ENCODE results near the gene HDAC7. TPM values are rescaled to one million over a fixed set of nuclear protein-coding genes. Genes with fewer than 3 reads are reported as not detected.

Gene HDAC7
- total and polyA plus RNA-seq, 2 experiments from 2014 or later, result 41.3 to 60.1 TPM

- DNase-seq (ENCODE audit: low spot score) (no peak), ATAC-seq (no peak)
- Mint-ChIP-seq H3K9me3 (no peaks in the 10 kb centered on the region), H3K27me3 (ENCODE audit: insufficient read depth, low read depth, poor library complexity) (peaks cover 11% of the 10 kb centered on the region), H3K4me3 (no peak overlapping the region), H3K36me3 (ENCODE audit: low read depth) (peaks cover 80% of the 10 kb centered on the region), H3K27ac (no peak overlapping the region), H3K4me1 (no peaks in the 10 kb centered on the region; the same call in 2 of the 3 replicates)
- Histone ChIP-seq H3F3A (replicated peaks; ENCODE audit: low read depth) (no peaks in the 10 kb centered on the region), H3K4me2 (no peak overlapping the region), H2AFZ (no peak overlapping the region), H3K27me3 (ENCODE audit: insufficient read depth) (no peaks in the 10 kb centered on the region), H3K4me1 (ENCODE audit: insufficient read depth) (no peaks in the 10 kb centered on the region), H3K4me3 (no peak overlapping the region), H3K36me3 (ENCODE audit: insufficient read depth) (peaks cover 12% of the 10 kb centered on the region; the same call in 1 of the 2 replicates), H3K79me2 (replicated peaks; ENCODE audit: insufficient read depth) (no peaks in the 10 kb centered on the region), H3K27ac (ENCODE audit: low read depth) (no peak overlapping the region), H4K20me1 (replicated peaks; ENCODE audit: insufficient read depth) (peaks cover 6% of the 10 kb centered on the region; the same call in 1 of the 2 replicates), H3K9me2 (ENCODE audit: insufficient read depth) (no peaks in the 10 kb centered on the region)
- TF ChIP-seq CTCF (conservative IDR thresholded peaks at IDR 0.05; ENCODE audit: low read depth in 2 of 2) (no peak), EZH2 (IDR thresholded peaks at IDR 0.05; ENCODE audit: low read depth, unreplicated experiment) (no peak), NANOG (IDR thresholded peaks at IDR 0.05; ENCODE audit: borderline replicate concordance) (no peak), EZH2phosphoT487 (IDR thresholded peaks at IDR 0.05; ENCODE audit: unreplicated experiment) (no peak), ZNF331 (CRISPR knock-in tag; IDR thresholded peaks at IDR 0.05; ENCODE audit: low read depth) (no peak), CREB1 (CRISPR knock-in tag; IDR thresholded peaks at IDR 0.05; ENCODE audit: low read depth) (no peak)
These were observed 31.9 kb downstream of the HDAC7 start for GRCh38 chr12:47787596-47788319.

GRCh38 chr12:47786662-47787280, 32.9 kb downstream of the HDAC7 start:
- no peak for ATAC-seq
- H3K4me2 ChIP-seq, result no peak overlapping the region
- no peak for DNase-seq (ENCODE audit: low spot score)
- H3K27me3 Mint-ChIP-seq (ENCODE audit: insufficient read depth, low read depth, poor library complexity), result peaks cover 16% of the 10 kb centered on the region
- no peaks in the 10 kb centered on the region for H3K27me3 ChIP-seq (ENCODE audit: insufficient read depth)
- H3K9me3 Mint-ChIP-seq, result no peaks in the 10 kb centered on the region
- H3K4me3 ChIP-seq, result no peak overlapping the region
- H2AFZ ChIP-seq, result no peak overlapping the region
- no peaks in the 10 kb centered on the region for H3F3A ChIP-seq (replicated peaks; ENCODE audit: low read depth)
- H3K4me1 ChIP-seq (ENCODE audit: insufficient read depth), result no peaks in the 10 kb centered on the region
- peaks cover 12% of the 10 kb centered on the region; the same call in 1 of the 2 replicates for H3K36me3 ChIP-seq (ENCODE audit: insufficient read depth)
- no peaks in the 10 kb centered on the region; the same call in 2 of the 3 replicates for H3K4me1 Mint-ChIP-seq
- H3K4me3 Mint-ChIP-seq, result no peak overlapping the region
- no peaks in the 10 kb centered on the region for H3K9me2 ChIP-seq (ENCODE audit: insufficient read depth)
- peaks cover 74% of the 10 kb centered on the region for H3K36me3 Mint-ChIP-seq (ENCODE audit: low read depth)
- H3K79me2 ChIP-seq (replicated peaks; ENCODE audit: insufficient read depth), result no peaks in the 10 kb centered on the region
- no peak overlapping the region for H3K27ac Mint-ChIP-seq
- H3K27ac ChIP-seq (ENCODE audit: low read depth), result no peak overlapping the region
- H4K20me1 ChIP-seq (replicated peaks; ENCODE audit: insufficient read depth), result peaks cover 6% of the 10 kb centered on the region; the same call in 1 of the 2 replicates
- no peak for TF ChIP-seq ZNF114 (CRISPR knock-in tag; IDR thresholded peaks at IDR 0.05)
- TF ChIP-seq POLR2AphosphoS5 (IDR thresholded peaks at IDR 0.05; ENCODE audit: low read depth), result no peak
- TF ChIP-seq CREB1 (CRISPR knock-in tag; IDR thresholded peaks at IDR 0.05; ENCODE audit: low read depth), result no peak
- TF ChIP-seq JUNB (IDR thresholded peaks at IDR 0.05; ENCODE audit: unreplicated experiment), result no peak
- TF ChIP-seq CTCF (conservative IDR thresholded peaks at IDR 0.05; ENCODE audit: low read depth in 2 of 2), result no peak
- no peak for TF ChIP-seq STAT1 (IDR thresholded peaks at IDR 0.05; ENCODE audit: unreplicated experiment)
- TF ChIP-seq ETS1 (IDR thresholded peaks at IDR 0.05), result no peak
- TF ChIP-seq EZH2phosphoT487 (IDR thresholded peaks at IDR 0.05; ENCODE audit: unreplicated experiment), result no peak
- no peak for TF ChIP-seq REST (IDR thresholded peaks at IDR 0.05; ENCODE audit: unreplicated experiment)

All from GM23338 (cell line).